KG1 (cell line): ENCODE data around the gene R3HDM1.
"Not testable (repeated sequence)": the region's sequence is repeated elsewhere in the genome, so short reads cannot be mapped to it uniquely, and the experiment has no call there.

Experiments used
- DNase-seq: peaks from one replicate; lab custom pipeline; 2025; lab: John Stamatoyannopoulos, UW

R3HDM1 gene

DNA sequence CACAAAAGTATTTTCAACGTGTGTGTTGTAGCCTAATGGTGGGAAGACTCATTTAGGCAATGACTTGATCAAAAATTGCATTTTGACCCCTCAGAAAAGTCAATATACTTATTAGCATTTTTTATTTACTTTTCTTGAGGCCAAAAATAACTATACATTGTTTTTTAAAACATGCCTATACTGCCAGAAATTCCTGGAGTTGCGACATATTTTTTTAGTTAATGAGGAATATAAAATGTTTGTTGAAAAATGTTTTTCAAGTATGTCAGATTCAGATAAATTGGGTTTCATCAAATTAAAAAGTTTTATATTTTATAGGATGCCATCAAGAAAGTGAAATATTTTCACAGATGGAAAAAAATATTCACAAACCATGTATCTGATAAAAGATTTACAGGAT, 39.6 kb downstream of the R3HDM1 start:
- DNase-seq: no peak

DNA sequence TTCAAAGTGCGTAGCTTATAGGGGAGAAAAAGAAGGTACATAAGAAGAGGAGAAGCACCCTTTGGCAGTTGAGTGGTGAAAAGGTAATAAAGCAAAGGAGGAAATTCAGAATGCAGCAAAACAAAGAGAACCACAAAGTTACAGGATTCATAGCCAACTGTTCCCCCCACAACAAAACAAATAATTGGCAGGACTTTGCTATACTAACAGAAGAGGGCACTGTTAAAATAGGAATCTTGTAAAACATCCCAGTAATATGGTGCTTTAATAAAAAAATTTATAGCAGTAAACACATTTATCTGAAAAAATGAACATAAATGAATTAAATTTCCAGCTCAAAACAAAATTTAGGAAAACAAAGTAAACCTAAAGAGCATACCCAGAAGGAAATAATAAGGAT, 42.3 kb downstream of the R3HDM1 start:
- no peak for DNase-seq

DNA sequence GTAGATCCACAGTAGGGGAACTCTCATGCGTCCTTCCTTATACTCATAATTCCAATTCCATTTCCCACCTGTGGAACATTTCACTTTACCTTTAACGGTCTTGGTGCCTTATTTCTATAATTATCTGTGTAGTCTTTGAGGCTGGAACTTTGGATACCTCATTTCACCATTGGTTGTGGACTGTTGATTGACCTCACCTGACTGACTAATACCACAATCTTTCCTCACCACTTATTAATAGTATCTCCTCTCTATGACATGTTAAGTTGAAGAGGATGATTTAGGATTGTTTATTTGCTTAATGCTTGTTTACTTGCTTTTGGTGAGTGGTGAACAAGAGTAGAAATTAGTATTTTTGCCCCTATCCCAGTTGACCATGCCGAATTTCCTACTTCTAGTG, 50.0 kb downstream of the R3HDM1 start:
- DNase-seq: no peak

DNA sequence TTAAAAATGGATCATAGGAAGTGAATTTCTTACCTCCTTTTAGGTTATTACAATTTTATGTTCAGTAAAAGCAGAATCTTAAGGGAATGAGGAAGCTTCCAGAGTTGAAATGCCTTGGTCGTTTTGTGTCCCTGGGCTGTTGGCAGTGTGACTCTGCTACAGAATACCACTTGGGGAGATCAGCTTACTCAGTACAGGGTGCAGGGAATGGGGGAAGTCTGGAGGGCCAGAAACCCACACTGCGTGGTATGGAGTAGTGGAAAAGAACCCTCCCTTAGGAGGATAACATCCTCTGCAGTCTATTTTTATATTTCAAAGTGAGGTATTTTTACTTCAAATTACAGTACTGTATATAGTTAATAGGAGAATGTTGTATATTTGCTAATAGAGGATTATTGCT, 51.1 kb downstream of the R3HDM1 start:
- DNase-seq: no peak

DNA sequence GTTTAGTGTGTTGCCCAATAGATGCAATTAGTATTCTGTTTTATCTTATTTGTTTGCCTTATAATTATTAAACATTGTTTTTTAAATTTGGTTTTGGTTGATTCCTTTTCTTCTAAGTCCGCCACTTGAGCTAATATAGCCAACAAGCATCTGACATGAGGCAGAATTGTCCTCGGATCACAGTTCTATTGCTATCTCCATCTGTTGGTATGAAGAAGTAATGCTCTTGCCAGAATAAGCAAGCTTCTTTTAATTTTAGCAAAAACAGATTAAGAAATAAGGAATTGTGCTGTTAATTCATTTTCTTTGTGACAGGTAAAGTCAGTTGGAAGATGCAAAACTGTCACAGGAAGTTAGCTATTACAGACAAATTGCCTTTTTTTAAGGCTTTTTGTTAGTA, 54.3 kb downstream of the R3HDM1 start:
- DNase-seq: no peak

- DNase-seq: no peak
These were observed 54.9 kb downstream of the R3HDM1 start for GRCh38 chr2:135586148-135586547.

- DNase-seq: no peak
These were observed 56.7 kb downstream of the R3HDM1 start for GRCh38 chr2:135587958-135588357.

DNA sequence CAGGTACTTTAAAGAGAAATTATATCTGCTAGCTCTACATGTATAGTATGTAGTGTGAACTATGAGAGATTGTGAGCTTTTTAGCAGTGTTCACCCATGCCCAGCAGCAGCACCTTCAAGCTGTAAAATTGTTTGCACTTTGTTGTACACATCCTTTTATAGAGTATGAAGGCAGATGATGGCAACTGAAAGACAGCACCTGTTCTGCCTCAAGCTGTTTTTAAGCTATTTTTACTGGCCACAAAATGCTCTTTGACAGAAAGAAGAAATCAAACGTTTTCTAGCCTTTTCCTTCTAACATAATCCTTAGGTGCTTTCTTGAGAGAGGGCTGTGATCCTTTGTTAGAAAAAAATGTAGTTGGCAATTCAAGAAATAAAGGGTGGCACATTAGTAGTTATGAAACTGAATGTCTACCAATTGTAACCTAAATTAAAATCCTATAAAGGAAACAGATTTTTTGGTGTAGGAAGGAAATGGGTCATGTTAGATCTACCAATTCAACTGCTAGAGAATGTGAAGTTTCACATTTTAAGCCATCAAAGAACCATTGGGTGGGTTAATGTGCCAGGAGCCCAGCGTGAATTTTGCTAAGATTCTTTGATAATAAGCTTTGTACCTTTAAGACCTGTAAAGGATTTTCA, 59.5 kb downstream of the R3HDM1 start:
- DNase-seq: no peak

DNA sequence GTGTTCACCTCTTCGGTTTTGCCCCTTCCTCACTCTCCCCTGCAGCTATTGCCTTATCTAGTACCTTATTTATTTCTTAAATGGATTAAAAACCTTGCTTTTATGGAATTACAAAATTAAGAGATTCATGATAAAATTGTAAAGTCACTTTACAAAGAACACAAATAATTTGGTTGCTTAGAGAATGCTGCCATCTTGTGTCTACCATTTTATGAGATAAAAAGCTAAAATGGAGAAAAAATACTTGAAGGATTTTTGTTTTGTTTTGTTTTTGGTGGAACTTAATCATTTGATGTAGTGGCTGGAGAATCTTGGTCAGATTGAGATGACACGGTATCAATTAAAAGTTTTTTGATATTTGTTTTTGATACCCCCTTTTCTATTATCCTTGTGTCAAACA, 69.6 kb downstream of the R3HDM1 start:
- no peak for DNase-seq

DNA sequence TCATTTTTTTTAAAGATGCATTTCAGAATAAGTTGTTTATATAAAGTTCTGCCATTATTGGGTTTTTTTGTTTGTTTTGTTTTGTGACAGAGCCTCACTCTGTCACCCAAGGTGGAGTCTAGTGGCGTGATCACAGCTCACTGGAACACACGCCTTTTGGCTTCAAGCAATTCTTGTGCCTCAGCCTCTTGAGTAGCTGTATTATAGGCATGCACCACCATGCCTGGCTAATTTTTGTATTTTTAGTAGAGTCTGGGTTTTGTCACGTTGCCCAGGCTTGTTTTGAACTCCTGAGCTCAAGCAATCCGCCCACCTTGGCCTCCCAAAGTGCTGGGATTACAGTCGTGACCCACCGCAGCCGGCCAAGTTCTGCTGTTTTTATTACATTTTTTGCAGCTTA, 72.3 kb downstream of the R3HDM1 start:
- no peak for DNase-seq

DNA sequence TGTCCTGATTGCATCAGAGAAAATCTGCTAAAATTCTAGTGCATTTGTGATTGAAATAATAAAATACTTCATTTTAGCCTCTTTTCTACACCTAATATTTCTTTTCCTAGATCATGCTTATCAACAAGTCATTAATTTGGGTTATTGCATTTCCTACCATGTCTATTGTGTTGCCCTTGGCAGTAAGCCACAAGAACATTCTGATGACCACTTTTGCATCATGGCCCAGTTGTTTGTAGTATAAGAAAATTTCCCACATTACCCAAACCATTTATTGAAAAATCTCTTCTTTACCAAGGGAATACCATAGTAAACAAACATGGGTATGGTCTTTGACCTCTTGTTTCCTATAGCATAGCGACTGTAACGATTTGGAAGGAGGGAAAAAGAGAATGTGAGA, 76.3 kb downstream of the R3HDM1 start:
- DNase-seq: no peak

GRCh38 chr2:135612319-135612718, 81.0 kb downstream of the R3HDM1 start:
- DNase-seq: no peak

DNA sequence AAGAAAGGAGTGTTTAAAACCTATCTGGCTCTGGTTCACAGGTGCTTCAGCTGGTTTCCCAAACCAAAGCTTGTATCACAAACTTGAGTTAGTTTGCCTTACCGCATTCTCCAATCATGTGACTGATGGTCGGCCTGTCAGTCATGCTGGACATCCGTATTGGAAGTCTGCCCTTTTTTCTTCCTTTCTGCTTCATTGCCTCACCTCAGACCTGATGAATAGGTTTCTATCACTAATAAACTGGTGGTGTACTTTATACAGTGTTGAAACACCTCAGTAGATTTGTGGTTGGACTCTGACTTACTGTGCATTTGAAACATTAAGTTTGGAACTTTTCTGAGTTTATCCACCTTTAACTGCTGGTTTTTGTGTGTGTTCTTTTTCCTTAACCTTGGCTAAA, 84.1 kb downstream of the R3HDM1 start:
- no peak for DNase-seq

GRCh38 chr2:135617501-135618015, 86.3 kb downstream of the R3HDM1 start:
- DNase-seq: no peak

DNA sequence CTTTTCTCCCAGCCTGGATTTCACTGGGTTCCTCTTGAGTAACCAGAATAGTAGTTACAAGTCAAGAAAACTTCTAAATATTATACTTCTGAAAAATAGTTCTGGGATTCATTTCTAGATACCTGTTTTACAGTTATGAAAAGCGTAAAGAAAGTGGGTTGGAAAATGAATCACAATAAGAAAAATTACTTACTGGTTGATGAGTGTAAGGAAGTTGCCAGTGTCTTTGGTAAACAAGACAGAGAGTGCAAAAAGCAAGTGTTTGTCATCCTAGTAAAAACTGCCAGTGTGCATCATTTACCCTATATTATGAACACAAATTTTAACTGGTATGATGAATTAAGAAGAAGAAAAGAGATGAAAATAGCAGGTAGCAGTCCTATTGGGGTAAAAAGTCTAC, 88.9 kb downstream of the R3HDM1 start:
- DNase-seq: no peak

DNA sequence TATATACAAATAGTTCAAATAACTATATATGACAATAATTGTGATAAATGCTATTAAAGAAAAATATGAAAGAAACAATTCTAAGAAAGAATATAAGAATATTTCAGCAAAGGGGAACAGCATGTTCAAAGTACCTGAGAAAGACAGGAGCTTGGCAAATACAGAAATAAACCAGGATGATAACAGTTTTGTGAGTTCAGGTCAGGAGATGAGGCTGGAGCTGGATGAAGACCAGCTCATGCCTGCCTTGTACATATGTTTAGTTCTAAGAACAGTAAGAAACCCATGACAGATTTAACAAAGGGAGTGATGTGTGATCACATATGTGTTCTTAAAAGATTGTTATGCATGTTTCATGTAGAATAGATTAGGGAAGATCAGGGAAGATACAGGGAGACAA, 98.2 kb downstream of the R3HDM1 start:
- DNase-seq: no peak

DNA sequence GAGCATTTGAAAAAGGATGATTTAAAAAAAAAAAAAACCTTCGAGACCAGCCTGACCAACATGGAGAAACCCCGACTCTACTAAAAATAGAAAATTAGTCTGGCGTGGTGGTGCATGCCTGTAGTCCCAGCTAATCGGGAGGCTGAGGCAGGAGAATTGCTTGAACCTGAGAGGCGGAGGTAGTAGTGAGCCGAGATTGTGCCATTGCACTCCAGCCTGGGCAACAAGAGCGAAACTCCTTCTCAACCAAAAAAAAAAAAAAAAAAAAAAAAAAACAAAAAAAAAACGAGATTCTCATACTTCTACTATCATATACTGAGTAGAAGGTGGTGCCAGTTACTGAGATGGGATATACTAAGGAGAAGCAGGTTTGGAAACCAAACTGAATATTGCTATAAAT, 98.8 kb downstream of the R3HDM1 start:
- DNase-seq: not testable (repeated sequence)

DNA sequence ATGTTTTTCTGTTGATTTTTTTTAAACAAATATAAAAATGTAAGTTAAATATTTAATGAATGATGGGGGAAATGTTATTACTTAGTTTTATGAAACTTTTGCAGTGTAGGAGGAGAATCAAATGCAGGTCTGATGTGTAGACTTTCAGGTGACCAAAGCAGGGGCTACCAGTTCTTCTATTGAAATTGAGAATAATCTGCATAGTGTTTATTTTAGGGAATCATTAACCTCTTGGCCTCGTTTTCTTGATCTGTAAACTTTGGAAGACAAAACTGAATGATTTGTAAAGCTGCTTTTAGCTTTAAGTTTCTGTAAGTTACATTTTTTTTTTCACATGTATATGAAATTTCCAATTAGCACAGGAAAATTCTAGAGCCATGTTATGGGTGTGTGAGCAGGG, 99.2 kb downstream of the R3HDM1 start:
- no peak for DNase-seq

DNA sequence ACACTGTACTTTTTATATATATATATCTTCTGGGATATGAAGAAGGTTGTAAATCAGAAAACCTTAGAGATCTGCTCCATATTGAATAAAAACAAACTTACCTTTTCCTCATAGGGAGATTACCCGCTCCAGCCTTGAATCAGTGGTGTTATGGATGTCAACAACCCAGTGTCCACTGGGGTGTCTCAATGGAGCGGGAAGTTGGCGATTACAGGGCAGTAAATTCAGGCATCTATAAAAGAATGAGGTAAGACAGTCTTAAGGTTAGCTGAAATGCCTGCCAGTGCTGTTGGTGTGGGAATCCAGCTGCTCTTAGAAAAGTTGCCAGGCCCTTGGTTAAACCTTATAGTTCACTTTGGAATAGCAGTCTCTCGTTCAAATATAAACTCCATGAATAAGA, 102.3 kb downstream of the R3HDM1 start:
- no peak for DNase-seq

GRCh38 chr2:135635212-135635835, 104.0 kb downstream of the R3HDM1 start:
- DNase-seq: no peak

GRCh38 chr2:135636982-135637381, 105.7 kb downstream of the R3HDM1 start:
- no peak for DNase-seq

DNA sequence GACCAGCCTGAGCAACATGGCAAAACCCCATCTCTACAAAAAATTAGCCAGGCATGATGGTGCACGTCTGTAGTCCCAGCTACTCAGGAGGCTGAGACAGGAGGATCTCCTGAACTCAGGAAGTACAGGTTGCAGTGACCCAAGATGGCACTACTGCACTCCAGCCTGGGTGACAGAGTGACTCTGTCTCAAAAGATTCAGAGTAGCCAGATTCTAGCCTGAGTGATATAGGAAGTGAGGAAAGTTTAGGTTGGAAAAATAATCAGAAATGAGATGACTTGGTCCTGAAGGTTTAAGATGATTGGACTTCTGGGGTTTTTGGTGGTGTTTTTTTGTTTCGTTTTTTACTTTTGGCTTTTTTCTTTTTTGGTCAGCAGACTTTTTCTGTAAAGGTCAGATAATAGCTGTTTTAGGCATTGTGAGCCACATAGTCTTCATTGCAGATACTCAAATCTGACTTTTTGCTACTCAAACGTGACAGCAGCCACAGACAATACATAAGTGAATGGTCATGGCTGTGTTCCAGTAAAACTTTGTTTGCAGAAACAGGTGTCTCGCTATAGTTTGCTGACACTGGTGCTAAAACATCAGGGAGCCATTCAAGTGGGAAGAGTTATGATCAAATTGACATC, 106.3 kb downstream of the R3HDM1 start:
- DNase-seq: no peak

- no peak for DNase-seq
These were observed 107.5 kb downstream of the R3HDM1 start for GRCh38 chr2:135638825-135639224.
